GM21737 (cell line): Measurements from ENCODE around the gene TRPC4AP.

Experiments used
- ATAC-seq: cut with Tn5 transposase; IDR thresholded peaks from one replicate; pipeline ENCODE4 v1.9.1; 2021; ENCODE audit warnings: mild to moderate bottlenecking, moderate library complexity; ENCODE audit not compliant: unreplicated experiment

Gene TRPC4AP

DNA sequence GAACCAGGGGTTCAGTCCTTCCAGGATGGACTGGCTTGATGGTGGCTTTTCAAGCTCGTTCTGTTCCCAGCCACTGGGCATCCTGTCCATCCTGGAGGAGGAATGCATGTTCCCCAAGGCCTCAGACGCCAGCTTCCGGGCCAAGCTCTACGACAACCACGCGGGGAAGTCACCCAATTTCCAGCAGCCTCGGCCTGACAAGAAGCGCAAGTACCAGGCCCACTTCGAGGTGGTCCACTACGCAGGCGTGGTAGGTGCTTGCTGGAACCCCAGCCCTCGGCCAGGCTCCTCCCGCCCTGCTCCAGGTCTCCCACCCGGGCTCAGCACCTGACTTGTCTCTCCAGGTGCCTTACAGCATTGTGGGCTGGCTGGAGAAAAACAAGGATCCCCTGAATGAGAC, 102.9 kb downstream of the TRPC4AP start:
- ATAC-seq = no peak

DNA sequence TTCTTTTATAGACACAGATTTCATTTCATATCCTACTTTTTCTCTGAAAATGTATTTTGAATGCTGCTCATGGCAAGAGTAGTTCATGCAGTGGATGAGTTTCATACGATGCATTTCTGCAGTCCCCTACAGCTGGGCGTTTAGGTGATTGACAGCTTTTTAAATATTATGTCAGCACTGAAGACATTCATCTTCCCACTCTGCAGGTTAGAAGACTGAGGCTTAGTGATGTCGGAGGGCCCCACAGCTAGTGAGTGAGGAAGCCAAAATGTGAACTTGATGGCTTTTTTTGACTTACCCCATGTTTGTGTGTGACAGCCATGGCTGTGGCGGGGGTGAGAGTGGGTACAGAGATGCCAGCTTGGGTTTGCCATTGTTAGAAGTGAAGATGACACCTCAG, 103.5 kb downstream of the TRPC4AP start:
- ATAC-seq = no peak

- ATAC-seq = no peak
Measured at GRCh38 chr20:34988191-34988540, 104.4 kb downstream of the TRPC4AP start.

DNA sequence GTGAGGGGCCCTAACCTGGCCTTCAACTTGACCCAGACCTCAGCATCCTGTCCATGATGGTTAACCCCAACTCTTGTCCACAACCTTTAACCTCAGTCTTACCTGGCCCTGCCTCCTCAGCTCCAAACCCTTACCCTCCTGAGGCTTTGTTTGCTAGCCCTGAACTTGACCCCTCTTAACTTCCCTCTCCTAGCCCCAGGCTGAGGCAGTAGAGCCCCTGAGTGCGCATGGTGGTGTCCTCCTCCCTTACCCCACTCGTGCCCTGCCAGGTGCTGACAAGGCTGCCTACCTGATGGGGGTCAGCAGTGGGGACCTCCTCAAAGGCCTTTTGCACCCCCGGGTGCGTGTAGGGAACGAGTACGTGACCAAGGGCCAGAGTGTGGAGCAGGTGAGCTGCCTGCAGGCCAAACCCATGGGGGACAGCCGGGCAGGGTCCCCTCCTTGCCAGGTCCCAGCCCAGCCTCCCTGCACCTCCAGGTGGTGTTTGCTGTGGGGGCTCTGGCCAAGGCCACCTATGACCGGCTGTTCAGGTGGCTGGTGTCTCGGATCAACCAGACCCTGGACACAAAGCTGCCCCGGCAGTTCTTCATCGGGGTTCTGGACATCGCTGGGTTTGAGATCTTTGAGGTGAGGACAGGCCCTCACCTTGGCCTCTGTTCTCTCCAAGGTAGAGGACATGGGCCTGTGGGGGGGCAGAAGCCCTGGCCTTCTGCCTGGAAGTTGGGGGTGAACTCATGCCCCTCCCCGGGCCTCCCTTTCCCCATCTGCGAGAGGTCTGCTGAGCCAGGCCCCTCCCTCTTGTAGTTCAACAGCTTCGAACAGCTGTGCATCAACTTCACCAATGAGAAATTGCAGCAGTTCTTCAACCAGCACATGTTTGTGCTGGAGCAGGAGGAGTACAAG, 105.1 kb downstream of the TRPC4AP start:
- ATAC-seq = no peak

- ATAC-seq = no peak
Measured at GRCh38 chr20:34986311-34987287, 106.0 kb downstream of the TRPC4AP start.

- ATAC-seq = no peak
Measured at GRCh38 chr20:34985461-34986310, 106.9 kb downstream of the TRPC4AP start.

- ATAC-seq = no peak
Measured at GRCh38 chr20:34984756-34985261, 107.8 kb downstream of the TRPC4AP start.

DNA sequence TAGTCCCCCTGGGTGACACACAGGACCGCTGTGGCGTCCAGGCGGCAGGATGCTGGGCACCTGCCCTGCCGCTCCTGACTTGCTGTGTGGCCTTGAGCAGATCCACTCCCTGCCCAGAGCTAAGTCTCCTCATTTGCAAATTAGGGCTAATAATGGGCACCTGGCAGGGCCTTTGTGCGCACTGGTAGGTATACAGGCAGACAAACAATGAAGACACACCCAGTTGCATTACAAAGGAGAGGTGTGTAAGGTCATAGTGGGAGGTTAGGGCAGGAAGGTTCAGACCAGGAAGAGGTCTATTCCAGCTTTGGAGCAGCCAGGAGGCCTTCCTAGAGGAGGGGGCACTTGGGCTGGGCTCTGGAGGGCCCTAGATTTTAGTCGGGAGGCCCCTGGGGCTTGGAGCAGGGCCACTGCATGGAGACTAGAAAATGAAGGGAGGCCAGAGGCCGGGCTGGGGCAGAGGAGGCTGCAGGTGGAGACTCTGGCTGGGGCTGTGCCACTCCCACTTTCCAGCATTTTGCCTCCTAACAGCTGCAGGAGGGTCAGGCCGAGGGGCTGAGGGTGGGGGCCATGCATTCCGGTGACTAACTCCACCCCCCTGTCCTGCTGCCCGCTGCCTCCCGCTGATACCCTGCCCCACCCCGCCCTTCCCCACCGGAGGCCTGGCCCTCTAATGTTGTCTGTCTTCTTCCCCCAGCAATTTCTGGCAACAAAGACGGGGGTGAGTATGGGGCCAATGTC, 108.4 kb downstream of the TRPC4AP start:
- ATAC-seq = no peak

DNA sequence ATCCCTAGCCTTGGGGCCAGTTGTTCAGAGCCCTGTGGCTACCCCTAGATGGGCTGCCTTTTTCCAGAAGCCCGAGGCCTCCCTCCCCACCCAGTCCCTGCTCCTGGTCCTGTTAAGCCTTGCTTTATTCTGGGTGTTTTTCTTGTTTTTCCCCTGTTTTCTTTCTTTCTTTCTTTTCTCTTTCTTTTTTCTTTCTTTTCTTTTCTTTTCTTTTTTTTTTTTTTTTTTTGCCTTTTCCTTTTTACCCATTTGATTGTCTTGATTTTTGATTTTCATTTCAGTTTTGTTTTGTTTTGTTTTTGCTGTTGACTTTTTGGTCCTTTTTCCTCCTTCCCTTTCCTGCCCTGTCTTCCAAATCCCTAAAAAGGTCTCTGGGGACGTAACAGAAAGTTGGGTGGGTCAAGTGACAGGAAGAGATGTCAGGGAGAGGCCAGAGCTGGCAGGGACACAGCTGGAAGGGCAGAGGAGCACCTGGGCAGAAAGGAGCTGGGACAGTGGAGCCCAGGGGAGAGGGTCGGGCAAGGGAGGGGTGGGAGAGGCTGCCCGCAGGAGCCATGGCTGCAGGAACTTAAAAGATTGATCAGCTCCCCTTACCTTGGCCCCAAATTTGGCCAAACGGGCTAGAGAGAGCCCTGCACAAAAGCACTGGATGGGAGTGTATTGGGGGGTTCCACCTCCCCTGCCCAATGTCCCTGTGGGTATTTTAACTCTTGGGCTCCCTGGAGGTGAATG, 109.4 kb downstream of the TRPC4AP start:
- no peak for ATAC-seq

- no peak for ATAC-seq
Measured at GRCh38 chr20:34982270-34983088, 110.1 kb downstream of the TRPC4AP start.

- no peak for ATAC-seq
Measured at GRCh38 chr20:34980543-34981233, 111.9 kb downstream of the TRPC4AP start.

DNA sequence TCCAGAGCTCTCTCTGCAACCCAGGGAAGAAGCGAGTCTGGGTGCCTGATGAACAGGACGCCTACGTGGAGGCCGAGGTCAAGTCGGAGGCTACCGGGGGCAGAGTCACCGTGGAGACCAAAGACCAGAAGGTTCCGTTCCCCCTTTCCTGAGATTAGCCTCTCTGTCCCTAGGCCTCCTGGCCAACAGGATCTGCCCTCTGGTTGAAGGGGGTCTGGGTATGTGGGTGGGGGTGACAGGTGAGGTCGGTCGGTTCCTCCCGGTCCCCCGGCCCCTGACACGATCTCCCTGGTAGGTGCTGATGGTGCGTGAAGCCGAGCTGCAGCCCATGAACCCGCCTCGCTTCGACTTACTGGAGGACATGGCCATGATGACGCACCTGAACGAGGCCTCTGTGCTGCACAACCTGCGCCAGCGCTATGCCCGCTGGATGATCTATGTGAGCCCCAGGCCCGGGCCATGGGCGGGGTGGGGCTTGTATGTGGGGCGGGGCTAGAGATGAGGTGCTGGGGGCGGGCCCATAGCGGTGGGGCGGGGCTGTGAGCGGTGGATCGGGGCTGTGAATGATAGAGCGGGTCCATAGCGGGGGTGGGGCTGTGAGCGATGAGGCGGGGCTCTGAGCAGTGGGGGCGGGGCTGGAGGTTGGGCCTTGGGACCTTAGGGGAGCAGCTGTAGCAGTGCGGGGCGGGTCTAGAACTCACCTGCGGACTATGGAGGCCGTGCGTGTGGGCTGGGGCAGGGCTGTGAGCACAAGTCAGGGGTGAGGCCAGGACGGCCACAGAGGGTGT, 113.0 kb downstream of the TRPC4AP start:
- no peak for ATAC-seq

DNA sequence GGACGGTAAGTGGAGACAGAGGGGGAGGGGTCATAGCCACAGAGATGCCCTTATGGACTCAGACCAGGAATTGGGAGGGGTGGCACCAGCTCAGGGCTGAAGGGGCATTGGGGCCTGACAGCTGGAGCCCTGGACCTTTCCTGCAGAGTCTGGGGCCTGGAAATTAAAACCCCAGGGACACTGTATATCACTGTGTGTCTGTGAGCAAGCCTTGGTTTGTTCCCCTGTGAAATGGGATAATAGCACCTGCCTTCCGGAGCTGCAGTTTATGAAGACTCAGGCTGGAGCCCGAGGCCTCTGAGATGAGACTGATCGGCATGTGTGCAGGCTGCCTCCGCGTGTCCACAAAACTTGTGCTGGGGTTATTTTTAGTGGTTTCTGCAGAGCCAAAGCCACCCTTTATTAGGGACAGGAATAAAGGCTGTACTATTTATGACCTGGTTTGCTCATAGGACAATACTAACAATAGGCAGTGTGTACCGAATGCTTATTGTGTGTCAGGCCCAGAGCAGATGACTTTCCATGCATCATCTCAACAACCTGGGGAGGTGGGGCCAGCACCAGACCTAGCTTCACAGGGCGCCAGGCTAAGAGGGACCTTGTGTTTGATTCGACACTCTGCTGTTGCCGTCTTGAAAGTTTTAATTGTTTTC, 114.4 kb downstream of the TRPC4AP start:
- no peak for ATAC-seq

DNA sequence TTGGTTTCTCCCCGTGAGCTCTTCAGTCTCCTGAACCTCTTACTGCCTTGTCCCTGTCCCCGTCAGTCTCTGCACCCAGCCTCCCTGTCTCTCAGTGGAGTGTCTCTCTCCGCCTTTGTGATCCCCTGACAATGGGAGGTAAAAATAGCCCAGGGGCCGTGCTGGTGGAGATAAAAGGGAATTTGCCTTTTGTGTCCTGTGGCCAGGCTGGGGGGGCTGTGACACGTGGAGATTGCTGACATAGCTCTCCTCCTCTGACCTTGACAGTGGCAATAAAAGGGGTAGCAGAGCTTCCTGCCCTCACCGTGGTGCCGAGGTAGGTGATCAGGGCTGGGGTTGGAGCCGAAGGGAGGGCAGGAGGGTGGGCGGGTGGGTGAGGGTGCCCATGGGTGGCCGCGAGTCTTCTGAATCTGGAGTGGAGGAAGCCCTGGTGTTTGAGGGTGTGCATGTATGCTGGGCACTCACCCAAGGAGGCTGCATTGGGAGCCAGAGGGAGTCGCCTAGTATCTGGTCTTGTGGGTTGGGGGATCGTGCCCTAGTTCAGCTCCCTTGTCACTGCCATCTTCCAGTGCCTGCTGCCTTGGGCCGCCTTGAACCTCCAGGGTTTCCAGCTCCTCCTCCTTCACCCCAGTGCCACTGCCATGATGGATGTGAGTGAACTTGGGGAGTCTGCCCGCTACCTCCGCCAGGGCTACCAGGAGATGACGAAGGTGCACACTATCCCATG, 115.1 kb downstream of the TRPC4AP start:
- ATAC-seq = no peak

DNA sequence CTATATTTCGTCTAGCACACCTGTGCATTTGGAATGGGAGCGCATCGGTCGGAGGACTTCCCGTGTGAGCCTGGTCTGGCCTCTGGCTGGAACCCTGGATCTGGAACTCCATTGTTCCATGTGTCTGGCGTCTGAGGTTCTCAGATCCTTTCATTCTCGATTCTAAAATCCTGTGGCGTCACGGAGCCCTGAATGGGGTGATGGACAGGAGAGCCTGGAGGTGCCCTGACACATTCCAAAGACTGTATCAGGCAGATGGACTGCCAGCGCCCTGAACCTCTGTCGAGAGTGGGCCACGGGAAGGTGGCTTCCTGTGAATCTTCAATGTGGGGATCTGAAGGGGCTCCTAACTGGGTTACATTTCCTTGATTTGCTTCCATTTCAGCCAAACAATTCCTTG, 116.3 kb downstream of the TRPC4AP start:
- ATAC-seq = no peak

DNA sequence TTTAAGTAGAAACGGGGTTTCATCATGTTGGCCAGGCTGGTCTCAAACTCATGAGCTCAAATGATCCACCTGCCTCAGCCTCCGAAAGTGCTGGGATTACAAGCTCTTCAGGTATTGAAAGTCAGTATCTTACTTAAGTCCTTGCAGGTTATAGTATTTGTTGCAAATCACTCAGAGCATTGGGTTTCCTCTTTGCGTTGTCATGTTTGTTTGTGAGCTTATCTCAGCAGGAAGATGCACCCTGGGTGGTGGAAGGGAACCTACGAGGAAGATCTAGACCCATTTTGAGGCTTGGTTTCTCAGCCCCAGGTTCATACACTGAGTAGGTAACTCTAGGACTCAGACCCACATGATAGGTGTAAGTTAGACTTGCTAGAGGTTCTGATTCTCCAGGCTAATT, 118.4 kb downstream of the TRPC4AP start:
- ATAC-seq = no peak
